Measurements from ENCODE around the gene SLC4A3. TPM values are rescaled to one million over a fixed set of nuclear protein-coding genes. Genes with fewer than 3 reads are reported as not detected.

SLC4A3 gene
- polyA plus RNA-seq, 1 of the 3 experiments (the other 2 are of a cell fraction), result 12.3 TPM

- no peak overlapping the region for H3K4me3 ChIP-seq (ENCODE audit: low read depth in 2 of 2, low read length in 1 of 2)
- POLR2A ChIA-PET, result interaction anchor here (1.3 kb wide), 1 partner anchor 13 kb away, joined by 4 read pairs; no protein-coding TSS in a partner anchor
- 87% methylated on average over 16 of the region's 24 CpGs for WGBS (ENCODE audit: low lambda C conversion rate)
- H4K20me1 ChIP-seq (ENCODE audit: insufficient read depth), result no peaks in the 10 kb centered on the region
- CTCF ChIA-PET, result interaction anchor here (0.6 to 1.7 kb wide), 4 partner anchors 11 to 235 kb away, joined by 3 to 6 read pairs (median 4); no protein-coding TSS in a partner anchor
- H3K36me3 ChIP-seq (replicated peaks in 1 of 2; ENCODE audit: control insufficient read depth in 1 of 2, insufficient read depth in 2 of 2, low read length in 1 of 2), result no peaks in the 10 kb centered on the region
- peaks cover 4% of the 10 kb centered on the region for H3F3A ChIP-seq (replicated peaks; ENCODE audit: insufficient read depth)
- no peak overlapping the region for H2AFZ ChIP-seq (ENCODE audit: low read depth)
- H3K9me2 ChIP-seq, result no peaks in the 10 kb centered on the region
- DNase-seq, result no peak
- no peak overlapping the region for H3K4me2 ChIP-seq
- peaks cover 0 to 9% of the 10 kb centered on the region in 2 experiments; a peak in 1 of 4 replicates for H3K4me1 ChIP-seq (ENCODE audit: control insufficient read depth in 1 of 2, insufficient read depth in 2 of 2, low read depth in 1 of 2, low read length in 1 of 2)
- no peaks in the 10 kb centered on the region for H3K9me3 ChIP-seq
- no peaks in the 10 kb centered on the region for H3K27me3 ChIP-seq (ENCODE audit: insufficient read depth)
- no peak overlapping the region for H3K9ac ChIP-seq
- H3K79me2 ChIP-seq (ENCODE audit: insufficient read depth), result no peaks in the 10 kb centered on the region
- no peak for TF ChIP-seq NRF1 (IDR thresholded peaks at IDR 0.05; ENCODE audit: low read depth, low read length)
- TF ChIP-seq TCF12 (IDR thresholded peaks at IDR 0.05), result no peak
- no peak for TF ChIP-seq JUND (IDR thresholded peaks at IDR 0.05)
- TF ChIP-seq PBX3 (IDR thresholded peaks at IDR 0.05), result no peak
- no peak for TF ChIP-seq IRF3 (IDR thresholded peaks at IDR 0.05; ENCODE audit: low read depth, low read length)
- TF ChIP-seq GABPA (IDR thresholded peaks at IDR 0.05; ENCODE audit: low read depth), result no peak
- no peak for TF ChIP-seq RAD21 (IDR thresholded peaks at IDR 0.05; ENCODE audit: low read length)
- TF ChIP-seq SIN3A (IDR thresholded peaks at IDR 0.05; ENCODE audit: borderline replicate concordance, low read depth, low read length), result no peak
- TF ChIP-seq CTCF (IDR thresholded peaks at IDR 0.05), result no peak
- no peak for TF ChIP-seq ZBTB33 (IDR thresholded peaks at IDR 0.05; ENCODE audit: borderline replicate concordance, low read depth)
- TF ChIP-seq TEAD4 (IDR thresholded peaks at IDR 0.05; ENCODE audit: borderline replicate concordance, insufficient read depth), result no peak
- TF ChIP-seq SMC3 (IDR thresholded peaks at IDR 0.05; ENCODE audit: low read depth, low read length), result no peak
- TF ChIP-seq YY1 (IDR thresholded peaks at IDR 0.05; ENCODE audit: low read depth), result no peak
- no peak overlapping the region for H3K27ac ChIP-seq (ENCODE audit: low read depth in 2 of 2, low read length in 1 of 2)
Measured at GRCh38 chr2:219638948-219639755, 11.7 kb downstream of the SLC4A3 start.
